ENCODE results near the gene EDA2R.

EDA2R gene

DNA sequence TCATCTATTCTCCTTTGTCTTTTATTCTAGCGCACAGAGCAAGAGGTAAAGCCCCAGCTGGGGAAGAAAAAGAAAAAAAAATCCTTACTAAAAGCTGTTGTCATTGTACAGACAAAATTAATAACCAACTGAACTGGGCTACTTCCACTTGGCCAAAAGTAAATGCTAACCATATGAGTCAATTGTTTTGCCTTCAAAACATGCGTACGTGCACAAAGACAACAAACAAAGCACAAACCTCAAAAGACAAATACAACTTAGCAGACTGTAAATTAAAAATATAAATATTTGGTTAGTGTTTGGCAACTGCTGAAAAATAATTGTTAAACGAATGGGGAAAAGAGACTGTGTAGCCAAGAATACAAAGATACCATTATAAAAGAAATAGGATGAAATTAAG lies 5.9 kb downstream of the EDA2R start:
- H3K4me3 ChIP-seq (replicated peaks; ENCODE audit: low read depth, low read length) = no peak overlapping the region
- peak; percentile 29 for DNase-seq (ENCODE audit: low read depth)
- TF ChIP-seq, protein P1, sequence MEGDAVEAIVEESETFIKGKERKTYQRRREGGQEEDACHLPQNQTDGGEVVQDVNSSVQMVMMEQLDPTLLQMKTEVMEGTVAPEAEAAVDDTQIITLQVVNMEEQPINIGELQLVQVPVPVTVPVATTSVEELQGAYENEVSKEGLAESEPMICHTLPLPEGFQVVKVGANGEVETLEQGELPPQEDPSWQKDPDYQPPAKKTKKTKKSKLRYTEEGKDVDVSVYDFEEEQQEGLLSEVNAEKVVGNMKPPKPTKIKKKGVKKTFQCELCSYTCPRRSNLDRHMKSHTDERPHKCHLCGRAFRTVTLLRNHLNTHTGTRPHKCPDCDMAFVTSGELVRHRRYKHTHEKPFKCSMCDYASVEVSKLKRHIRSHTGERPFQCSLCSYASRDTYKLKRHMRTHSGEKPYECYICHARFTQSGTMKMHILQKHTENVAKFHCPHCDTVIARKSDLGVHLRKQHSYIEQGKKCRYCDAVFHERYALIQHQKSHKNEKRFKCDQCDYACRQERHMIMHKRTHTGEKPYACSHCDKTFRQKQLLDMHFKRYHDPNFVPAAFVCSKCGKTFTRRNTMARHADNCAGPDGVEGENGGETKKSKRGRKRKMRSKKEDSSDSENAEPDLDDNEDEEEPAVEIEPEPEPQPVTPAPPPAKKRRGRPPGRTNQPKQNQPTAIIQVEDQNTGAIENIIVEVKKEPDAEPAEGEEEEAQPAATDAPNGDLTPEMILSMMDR (IDR thresholded peaks at IDR 0.05; ENCODE audit: low read length, missing control alignments) = no peak

GRCh38 chrX:66632473-66632872 lies 6.4 kb downstream of the EDA2R start:
- peak; percentile 13 for DNase-seq (ENCODE audit: low read depth)
- TF ChIP-seq, protein P1 (IDR thresholded peaks at IDR 0.05; ENCODE audit: low read length, missing control alignments) = no peak
- H3K4me3 ChIP-seq (replicated peaks; ENCODE audit: low read depth, low read length) = no peak overlapping the region

GRCh38 chrX:66625525-66625924 lies 13.4 kb downstream of the EDA2R start:
- H3K4me3 ChIP-seq (replicated peaks; ENCODE audit: low read depth, low read length) = no peak overlapping the region
- DNase-seq (ENCODE audit: low read depth) = no peak
- TF ChIP-seq, protein P1 (IDR thresholded peaks at IDR 0.05; ENCODE audit: low read length, missing control alignments) = no peak

DNA sequence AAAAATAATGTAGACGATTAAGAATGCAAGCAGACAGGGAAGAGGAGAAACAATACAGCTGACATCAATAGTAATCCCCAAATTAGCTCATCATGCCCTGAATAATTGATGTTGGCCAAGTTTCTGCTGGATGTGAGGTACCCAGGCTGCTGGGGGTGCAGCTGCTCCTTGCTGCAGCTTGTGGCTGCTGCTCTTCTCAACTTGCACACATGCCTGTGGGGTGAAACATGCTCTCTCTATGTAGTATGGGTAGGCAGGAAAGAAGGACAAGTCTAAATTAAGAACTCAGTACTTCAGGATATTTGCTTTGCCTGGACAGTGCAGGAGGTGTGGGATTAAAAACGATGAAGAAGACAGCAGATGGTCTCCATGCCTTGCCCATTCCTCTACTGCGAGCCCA lies 16.7 kb downstream of the EDA2R start:
- TF ChIP-seq, protein P1 (IDR thresholded peaks at IDR 0.05; ENCODE audit: low read length, missing control alignments) = no peak
- no peak for DNase-seq (ENCODE audit: low read depth)
- H3K4me3 ChIP-seq (replicated peaks; ENCODE audit: low read depth, low read length) = no peak overlapping the region

DNA sequence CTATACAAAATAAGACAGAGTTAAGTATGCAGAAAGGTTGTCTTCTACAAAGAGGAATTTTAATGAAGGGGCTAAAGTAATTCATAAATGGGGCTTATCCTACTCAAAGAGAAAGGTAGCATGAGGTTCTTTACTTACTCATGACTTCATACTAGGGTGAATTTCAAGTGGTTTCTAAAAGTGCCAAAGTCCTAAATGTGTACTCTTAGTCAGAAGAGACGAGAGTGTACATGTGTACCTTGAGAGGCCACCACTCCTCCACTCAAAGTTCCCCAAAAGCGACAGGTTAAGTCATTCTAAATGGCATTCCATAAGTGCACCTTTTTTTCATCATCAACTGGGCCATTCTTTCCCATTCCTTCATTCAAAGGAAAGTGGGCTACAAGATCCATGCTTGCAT lies 21.9 kb downstream of the EDA2R start:
- DNase-seq (ENCODE audit: low read depth) = no peak
- TF ChIP-seq, protein P1 (IDR thresholded peaks at IDR 0.05; ENCODE audit: low read length, missing control alignments) = no peak

DNA sequence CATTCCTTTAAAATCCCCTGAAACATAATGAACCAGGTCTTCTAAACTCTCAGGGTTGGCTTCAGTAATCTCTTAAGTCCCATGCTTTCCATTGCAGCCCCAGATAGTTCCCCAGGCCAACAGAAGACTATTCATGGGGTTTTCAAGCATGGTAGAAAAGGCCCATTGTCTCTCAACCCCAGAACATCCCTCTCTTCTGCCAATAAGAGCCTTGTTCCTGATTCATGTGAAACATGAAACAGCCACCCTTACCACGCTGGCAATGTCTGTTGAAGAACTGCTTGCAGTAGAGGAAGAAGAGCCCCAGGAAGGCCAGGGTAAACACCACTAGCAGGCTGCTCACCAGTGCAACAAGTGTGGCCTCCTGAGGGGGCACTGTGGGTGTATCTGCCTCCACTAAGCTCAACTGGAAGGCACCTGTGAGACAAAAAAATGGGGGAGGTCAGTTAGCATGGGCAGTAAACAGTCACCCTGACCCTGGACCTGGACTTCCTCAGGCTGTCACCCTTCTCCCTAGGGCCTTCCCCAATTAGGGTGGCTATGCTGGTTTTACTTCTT lies 36.4 kb downstream of the EDA2R start:
- TF ChIP-seq, protein P1 (IDR thresholded peaks at IDR 0.05; ENCODE audit: low read length, missing control alignments) = no peak
- H3K4me3 ChIP-seq (replicated peaks; ENCODE audit: low read depth, low read length) = no peak overlapping the region
- DNase-seq (ENCODE audit: low read depth) = no peak

More for the DNA sequence above, 21.9 kb downstream of the EDA2R start:
- H3K4me3 ChIP-seq (replicated peaks; ENCODE audit: low read depth, low read length) = no peak overlapping the region

GRCh38 chrX:66601522-66601921 lies 37.4 kb downstream of the EDA2R start:
- H3K4me3 ChIP-seq (replicated peaks; ENCODE audit: low read depth, low read length) = no peak overlapping the region
- TF ChIP-seq, protein P1 (IDR thresholded peaks at IDR 0.05; ENCODE audit: low read length, missing control alignments) = no peak
- no peak for DNase-seq (ENCODE audit: low read depth)
